ENCODE measurements around the gene LSM4.

Gene LSM4

DNA sequence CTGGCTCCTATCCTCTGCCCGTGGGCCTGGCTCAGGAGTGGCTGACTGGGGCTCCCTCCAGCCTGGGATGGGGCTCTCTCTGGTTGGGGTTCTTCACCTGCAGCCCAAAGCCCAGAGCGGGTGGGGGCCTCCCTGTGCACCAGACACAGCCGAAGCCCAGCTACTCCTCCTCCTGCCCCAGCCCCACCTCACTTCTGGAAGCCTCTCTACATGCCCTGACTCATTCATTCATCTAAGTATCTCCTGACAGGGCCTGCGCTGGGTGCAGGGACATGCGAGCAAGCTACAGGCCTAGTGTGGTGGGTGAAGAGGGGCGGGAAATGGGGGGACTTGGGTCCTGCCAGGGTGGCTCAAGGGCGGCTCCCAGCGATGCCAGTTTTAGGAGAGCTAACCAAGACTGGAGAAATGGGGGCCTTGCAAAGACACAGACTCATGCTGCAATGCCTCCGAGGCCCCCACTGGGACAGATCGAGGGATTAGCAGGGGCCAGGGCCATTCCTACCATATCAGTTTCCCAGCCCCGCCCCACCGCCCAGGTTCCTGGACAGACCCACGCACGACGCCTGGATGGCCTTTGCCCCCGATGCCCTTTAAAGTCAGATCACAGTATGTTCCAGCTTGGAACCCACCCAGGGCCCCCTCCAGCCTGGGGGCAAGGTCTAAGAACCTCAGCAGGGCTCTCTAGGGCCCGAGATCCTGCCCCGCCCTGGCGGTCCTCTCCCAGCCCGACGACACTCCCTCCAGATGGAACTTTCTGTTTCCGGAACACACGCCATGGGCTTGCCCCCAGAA is 12.6 kb downstream of the LSM4 start:
- no peak for DNase-seq

GRCh38 chr19:18309525-18310064 is 13.3 kb downstream of the LSM4 start:
- no peak for DNase-seq

DNA sequence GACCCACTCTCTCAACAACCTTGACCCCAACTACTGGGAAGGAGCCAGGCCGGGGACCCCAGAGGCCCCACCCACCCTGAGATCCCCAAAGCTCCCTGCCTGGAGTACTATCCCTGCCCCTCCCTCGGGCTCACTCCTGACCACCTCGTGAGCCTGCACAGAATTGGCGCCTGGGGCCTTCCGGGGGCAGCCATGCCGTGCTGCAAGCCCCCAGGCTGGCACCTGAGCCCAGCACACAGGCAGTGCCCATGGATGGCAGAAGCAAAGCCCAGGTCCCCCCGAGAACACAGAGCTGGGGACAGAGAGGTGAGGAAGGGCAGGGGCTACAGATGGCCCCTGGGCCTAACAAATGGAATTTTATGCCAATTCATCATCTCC is 13.9 kb downstream of the LSM4 start:
- DNase-seq: no peak

GRCh38 chr19:18308051-18308947 is 14.6 kb downstream of the LSM4 start:
- no peak for DNase-seq

DNA sequence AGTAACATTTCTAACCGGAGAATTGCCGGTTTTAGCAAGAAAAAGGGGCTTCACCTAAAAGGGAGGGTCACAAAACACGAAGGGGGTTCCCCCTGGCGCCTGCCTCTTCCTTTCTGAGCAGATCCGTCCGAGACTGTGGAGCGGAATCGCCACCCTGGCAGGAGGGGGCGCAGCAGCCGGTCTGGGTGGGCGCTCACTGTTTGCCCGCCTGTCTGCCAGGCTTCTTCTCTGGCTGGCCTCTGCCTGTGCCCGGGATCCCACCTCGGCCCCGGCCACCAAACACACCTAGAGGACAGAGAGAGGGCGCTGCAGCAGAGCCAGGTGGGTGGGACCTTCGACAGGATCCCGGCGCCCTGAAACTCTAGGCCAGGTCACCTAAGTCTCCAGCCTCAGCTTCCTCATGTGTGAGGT is 15.6 kb downstream of the LSM4 start:
- no peak for DNase-seq

GRCh38 chr19:18306888-18307260 is 16.0 kb downstream of the LSM4 start:
- no peak for DNase-seq

DNA sequence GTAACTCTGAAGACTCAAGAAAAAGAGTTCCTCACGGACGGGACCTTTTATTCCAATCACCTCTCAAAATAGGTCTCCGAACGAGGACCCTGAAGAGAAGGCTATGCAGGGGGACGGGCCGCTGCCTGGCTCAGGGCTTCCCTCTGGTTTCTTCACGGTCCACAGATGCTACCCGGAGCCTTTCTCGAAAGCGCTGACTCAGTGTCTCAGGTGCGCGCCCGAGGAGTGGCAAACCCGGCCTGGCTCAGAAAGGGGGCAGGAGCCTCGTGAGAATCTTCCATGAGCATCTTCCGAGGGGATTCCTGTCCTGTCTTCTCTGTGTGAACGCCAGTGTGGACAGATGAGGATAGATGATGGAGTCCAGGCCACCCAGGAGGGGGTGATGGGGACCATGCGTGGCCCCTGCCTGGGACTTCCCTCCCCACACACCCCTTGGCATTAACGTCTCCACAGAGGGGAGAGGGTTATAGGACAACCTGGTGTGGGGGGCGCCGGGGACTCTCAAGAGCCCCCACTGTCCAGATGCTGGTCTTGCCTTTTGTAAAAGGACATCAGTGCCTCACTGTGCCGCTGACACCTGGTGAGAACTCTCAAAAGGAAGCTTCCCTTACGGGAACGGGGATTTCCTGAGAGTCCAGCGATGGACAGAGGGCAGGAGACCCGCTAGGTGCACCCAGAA is 16.5 kb downstream of the LSM4 start:
- no peak for DNase-seq

GRCh38 chr19:18304458-18305310 is 18.2 kb downstream of the LSM4 start:
- DNase-seq: peak; percentile 82

GRCh38 chr19:18304208-18304457 is 18.7 kb downstream of the LSM4 start:
- peak; percentile 58 for DNase-seq

DNA sequence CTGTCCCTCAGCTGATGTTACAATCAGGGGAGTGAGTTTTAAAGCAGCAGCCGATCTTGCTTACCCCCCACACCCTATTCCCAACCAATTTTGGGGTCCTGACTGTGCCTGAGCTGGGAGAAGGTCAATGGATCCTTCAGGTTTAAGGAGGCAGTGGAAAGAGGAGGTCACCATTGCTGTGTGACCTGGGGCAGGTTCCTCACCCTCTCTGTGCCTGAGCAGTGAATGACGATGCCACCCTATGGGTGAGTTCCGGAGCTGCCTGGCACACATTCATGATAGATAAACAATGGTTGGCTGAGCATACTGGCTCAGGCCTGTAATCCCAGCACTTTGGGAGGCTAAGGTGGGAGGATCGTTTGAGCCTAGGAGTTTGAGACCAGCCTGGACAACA is 21.2 kb downstream of the LSM4 start:
- DNase-seq: no peak

DNA sequence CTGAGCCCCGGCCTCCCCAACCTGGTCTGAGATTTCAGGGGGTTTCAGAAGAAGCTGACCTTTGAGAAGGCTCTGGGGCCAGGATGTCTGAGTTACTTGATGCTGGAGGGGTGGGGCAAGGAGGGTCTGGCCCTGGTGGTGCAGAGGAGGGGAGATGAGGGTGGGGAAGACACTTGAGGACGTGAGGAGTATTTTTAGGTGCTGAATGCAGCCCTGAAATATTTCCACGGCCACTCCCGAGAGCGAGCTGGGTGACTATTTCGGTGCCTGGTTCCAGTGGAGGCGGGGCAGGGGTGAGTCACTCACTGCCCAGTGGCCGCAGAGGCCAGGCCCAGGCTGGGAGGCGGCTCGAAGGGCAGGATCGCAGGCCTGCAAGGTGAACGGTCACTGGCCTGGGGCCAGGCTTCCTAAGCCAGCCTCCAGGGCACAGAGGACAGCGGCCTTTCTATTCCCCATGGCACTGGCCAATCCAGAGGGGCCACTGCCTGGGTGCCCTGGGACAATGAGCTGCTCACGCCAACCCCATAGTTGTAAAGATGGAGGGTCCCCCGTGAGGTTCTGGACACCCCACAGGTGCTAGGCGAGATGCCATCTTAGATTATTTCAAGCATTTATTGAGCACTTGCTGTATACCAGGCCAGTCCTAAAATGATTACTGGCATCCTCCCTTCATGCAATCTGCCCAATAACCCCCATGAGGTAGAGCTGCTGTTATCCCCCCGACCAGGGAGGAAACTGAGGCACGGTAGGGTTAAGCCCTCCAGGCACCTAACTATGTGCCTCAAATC is 21.8 kb downstream of the LSM4 start:
- DNase-seq: no peak

- DNase-seq: no peak
Observed at GRCh38 chr19:18299654-18300053, 23.2 kb downstream of the LSM4 start.

GRCh38 chr19:18298601-18299000 is 24.3 kb downstream of the LSM4 start:
- DNase-seq: no peak

DNA sequence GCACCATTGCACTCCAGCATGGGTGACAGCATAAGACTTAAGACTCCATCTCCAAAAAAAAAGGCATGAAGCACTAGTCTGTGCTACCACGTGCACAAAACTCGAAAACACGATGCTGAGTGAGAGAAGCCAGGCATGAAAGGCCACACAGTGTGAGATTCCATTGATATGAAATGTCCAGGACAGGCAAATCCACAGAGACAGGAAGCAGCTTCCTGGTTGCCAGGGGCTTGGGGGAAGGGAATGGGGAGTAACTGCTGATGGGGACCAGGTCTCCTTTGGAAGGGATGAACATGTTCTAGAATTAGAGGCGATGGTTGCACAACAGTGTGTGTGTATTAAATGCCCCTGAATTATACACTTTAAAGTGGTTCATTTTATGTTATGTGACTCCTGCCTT is 25.6 kb downstream of the LSM4 start:
- no peak for DNase-seq

GRCh38 chr19:18295034-18295451 is 27.8 kb downstream of the LSM4 start:
- DNase-seq: no peak

GRCh38 chr19:18294467-18294864 is 28.4 kb downstream of the LSM4 start:
- DNase-seq: peak; percentile 64

GRCh38 chr19:18293642-18294466 is 29.0 kb downstream of the LSM4 start:
- no peak for DNase-seq

DNA sequence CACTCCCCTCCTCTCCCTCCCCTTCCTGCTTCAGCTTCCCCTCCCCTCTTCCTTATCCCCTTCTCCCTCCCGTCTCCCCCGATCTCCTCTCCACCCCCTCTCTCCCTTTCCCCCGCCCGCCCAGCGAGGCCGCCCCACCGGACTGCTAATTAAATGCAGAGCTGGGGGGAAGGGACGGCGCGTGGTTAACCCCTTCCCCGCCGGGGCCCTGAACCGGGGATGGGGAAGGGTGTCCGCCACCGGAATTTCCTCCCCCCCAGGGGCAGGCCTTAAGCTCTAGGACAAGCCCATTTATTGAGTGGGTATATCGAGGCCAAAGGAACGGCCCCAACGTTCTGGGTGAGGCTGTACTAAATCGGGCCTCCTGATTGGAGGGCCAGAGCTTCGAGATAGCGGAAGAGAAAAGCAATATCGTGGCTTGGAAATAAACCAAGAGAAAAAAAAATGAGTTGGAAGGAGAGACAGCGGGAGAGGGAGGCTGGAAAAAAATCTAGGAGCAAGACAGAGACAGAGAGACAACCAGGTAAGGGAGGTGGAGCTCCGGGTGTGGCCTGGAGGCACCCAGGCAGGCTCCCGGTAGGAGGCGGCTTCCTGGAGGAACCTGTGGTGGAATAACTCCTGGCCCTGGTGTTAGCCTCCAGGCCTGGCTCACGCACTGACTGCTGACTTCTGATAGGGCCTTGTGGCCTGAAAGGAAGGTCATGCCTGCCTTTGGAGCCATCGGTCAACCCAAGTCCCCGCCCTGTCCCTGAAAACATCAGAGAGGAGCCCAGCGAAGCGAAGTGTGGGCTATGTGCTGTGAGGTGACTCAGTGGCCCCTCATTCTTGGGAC is 29.9 kb downstream of the LSM4 start:
- peak; percentile 69 for DNase-seq

- DNase-seq: no peak
Observed at GRCh38 chr19:18292462-18292809, 30.4 kb downstream of the LSM4 start.

All from retina (tissue), 1 donor.